Activated T-cell treated with anti-CD3 and anti-CD28 coated beads for 48 hours (primary cell): ENCODE results near the gene PRKCA.

Source experiments
- DNase-seq: peaks from one replicate; pipeline ENCODE4 v3.0.0-alpha.2; 2020; ENCODE audit warnings: low read depth

Gene PRKCA

DNA sequence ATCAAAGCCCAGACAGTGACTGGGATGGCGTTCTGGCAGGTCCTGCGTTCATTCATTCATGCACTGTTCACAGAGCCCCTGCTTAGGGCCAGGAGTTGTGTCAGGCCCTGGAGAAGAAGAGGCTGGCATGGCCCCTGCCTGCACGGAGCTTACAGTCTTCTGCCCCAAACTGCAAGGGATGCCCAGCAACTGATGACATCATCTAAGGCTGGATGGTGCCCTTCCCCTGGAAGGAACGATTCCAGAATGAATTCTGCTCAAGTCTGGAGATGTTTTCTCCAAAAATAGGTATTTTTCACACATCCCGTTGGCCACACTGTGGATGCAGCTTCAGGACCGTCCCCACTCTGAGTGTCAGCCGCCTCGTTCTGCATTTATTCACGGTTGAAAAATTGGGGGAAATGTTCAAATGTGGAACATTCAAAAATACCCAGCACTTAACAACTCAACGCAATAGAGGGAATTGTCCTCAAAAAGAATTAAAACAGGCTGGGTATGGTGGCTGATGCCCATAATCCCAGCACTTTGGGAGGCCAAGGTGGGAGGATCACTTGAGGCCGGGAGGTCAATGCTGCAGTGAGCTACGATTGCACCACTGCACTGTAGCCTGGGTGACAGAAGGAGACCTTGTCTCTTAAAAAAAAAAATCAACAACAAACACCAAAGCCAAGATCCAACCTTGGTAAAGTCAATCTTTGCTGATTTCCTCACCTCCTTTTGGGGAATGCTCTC, 508.7 kb downstream of the PRKCA start:
- no peak for DNase-seq

DNA sequence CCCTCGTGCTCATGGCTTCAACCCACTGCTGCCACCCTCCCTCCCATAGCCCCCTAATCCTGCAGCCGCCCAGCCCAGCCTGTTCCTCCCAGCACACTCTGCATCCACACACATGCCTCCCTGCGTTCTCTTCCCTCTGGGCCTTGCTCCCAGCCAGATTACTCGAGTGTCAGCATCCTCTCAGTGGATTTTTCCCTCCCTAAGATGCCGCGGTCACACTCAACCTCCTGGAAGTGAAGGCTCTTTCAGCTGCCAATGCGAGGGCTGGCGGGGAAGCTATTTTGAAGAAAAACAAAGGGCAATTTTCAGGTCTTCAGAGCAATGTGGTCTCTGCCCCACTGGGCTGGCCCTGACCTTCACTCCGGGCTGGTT, 509.3 kb downstream of the PRKCA start:
- no peak for DNase-seq

DNA sequence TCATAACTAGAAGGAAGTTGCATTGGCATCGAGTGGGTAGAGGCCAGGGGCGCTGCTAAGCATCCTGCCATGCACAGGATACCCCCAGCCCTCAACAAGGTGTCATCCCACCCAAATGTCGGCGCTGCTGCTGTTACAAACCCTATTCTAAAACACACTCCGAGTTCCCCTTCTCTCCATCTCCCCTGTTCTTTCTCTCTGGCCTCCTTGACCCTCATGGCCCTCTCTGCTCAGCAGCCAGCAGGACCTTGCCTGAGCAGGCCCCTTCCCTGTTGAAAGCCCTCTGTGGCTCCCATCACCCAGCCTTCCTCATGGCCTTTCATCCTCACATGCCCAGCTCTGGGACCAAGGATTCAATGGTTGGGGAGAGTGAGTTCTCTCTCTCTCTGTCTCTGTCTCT, 510.2 kb downstream of the PRKCA start:
- no peak for DNase-seq

DNA sequence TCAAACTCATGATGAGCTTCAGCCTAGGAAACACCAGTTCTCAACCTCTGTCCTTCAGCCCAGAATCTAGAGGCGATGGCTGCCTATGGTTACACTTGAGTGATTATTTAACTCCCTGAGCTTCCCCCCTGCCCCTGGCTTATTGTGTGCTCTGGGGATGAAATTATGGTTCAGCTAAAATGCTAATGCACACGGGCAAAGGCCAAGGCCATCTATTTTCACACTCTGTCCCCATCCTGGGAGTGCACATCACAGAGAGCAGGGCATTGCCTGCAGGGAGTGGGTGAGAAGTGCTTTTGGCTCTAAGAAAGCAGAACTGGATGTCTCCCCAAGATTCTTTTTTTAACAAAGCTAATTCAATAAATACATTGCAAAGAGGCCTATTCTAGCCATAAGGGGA, 510.9 kb downstream of the PRKCA start:
- DNase-seq = no peak

DNA sequence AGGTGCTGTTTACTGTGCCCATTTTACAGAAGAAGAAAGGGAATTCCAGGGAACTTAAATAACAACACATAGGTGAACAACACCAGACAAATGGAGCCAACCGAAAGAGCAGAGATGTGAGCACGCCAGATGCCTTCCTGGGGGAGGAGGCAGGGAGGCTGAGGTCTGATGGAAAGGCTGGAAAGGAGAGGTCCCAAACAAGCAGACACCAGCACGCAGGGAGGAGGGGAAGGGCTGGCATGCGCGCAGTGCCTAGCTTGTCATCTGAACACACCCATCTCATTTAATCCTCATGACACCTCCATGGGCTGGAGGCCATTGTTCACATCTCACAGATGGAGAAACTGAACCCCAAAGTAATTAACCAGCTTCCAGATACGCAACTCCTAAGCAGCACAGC, 511.6 kb downstream of the PRKCA start:
- no peak for DNase-seq

DNA sequence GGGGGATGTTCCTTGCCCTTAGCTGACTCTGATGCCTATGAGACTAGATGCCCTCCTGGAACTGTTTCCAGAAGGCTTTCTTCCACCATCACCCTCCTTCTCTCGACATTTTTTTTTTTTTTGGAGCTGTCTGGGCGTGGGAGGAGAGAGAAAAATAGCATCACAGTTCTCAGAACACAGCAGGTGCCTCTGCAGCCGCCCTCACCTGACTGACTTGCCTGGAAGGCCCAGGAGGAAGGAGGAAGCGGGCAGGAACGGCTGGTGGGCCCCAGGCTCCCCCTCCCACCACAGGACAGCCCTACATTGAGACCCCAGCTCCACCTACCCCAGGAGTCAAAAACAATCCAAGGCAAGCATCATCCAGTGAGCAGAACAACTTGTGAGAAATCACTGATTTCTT, 512.2 kb downstream of the PRKCA start:
- DNase-seq = no peak

DNA sequence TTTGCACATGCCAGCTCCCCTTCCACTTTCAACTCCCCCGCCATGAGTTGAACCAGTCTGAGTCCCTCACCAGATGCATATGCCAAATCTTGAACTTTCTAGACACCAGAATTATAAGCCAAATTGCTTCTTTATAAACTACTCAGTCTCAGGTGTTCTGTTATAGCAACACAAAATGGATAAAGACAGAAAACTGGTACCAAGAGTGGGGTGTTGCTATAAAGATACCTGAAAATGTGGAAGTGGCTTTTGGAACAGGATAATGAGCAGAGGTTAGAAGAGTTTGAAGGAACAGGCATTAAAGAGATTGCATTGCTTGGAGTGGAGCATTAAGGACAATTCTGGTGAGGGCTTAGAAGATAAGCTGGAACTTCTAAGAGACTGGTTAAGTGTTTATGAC, 515.3 kb downstream of the PRKCA start:
- no peak for DNase-seq

DNA sequence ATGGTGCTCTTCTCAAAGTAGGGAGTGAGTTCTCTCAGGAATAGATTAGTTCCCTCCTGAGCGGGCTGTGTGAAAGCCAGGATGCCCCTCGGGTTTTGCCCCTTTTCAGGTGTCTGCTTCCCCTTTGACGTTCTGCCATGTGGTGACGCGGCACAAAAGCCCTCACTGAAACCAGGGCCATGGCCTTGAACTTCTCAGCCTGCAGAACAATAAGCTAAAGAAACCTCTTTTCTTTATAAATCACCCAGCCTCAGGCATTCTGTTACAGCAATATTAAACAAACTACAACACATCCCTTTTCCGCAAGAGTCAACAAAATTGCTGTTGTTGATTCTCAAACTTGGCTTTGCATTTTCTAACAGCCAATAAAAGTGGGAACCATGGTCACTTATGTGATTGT, 517.1 kb downstream of the PRKCA start:
- no peak for DNase-seq

DNA sequence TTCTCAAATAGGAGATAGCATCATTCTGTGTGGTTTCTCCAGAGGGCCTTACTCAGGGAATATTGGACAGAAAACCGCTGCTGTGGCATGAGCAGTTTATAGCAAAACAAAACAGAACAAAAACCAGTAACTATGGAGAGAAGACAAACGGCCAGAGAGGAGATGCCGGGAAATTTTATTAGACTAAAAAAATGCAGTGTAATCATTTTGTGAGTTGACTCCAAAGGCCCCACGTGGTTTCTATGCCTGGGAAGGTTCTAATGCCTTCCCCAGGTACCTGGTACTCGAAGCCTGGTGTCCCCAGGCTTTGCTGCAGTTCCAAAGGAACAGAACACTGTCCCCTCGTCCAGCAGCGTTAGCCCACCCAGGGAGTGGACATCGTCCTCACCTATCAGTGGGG, 519.6 kb downstream of the PRKCA start:
- DNase-seq = no peak

DNA sequence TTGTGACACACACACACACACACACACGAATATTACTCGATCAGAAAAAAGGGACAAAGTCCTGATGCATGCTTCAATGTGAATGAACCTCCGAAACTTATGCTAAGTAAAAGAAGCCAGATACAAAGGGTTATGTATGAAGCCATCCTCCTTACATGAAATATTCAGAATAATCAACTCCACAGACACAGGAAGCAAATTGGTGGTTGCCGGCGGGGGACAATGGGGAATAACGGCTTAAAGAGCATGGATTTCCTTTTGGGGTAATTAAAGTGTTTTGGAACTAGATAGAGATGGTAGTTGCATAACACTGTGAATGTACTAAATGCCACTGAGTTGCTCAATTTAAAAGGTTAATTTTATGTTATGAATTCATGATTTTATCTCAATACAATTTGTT, 524.4 kb downstream of the PRKCA start:
- no peak for DNase-seq

DNA sequence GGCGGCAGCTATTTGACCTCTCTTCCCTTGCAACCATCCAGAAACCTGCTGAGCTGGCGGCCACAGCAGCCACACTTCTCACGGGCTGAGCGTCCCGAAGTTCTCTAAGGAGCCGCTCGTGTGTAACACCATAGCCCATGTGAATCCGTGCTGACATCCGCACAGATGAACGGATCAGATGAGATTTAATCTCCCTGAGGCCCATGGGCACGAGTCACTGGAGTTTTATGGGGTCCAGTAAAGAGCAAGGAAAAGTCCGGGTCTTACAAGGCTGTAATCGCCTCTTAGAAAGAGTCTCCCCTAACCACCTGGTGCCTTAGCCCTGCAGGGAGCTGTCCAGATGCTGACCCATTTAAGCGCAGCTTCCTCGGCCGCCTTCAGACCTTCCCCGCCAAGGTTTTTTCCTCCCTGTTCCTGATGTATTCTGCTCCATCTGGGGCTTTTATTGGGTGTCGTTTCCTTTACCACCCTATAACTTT, 527.0 kb downstream of the PRKCA start:
- no peak for DNase-seq

DNA sequence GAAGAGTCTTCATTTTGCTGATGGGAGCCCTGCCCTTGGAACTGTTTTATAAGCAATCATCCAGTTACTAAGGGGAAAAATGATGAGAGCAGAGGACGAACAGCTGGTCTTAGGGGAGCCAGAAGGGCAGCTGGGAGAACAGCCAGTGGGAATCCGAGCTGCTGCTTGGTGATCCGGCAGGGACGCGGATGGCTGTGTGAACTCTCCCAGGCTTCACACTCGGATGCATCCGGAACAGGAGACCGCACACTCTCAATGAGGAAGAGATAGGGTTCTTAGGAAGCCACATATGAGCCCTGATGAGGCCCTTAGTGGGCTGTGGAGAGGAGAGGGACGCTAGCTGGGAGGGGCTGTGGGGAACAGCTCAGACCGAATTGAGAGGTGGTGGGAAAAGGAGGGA, 527.5 kb downstream of the PRKCA start:
- DNase-seq = no peak

DNA sequence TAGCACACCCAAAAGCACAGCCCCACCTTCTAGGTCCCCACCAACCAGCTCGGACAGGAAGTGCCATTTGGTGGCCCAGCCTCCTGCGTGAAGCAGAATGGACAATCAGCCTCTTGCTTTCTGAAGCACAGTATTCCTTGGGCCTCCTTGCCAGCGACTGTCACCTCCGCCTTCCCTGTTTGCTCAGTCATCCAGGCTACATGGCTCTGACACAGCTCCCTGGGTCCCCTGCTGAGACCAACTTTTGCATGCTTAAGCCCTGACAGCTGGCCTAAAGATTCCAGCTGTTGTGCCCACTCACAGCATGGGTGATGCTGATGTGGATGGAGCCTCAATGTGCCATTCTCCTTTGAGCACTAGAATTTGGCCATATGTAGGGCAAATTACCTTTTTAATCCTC, 528.0 kb downstream of the PRKCA start:
- no peak for DNase-seq

DNA sequence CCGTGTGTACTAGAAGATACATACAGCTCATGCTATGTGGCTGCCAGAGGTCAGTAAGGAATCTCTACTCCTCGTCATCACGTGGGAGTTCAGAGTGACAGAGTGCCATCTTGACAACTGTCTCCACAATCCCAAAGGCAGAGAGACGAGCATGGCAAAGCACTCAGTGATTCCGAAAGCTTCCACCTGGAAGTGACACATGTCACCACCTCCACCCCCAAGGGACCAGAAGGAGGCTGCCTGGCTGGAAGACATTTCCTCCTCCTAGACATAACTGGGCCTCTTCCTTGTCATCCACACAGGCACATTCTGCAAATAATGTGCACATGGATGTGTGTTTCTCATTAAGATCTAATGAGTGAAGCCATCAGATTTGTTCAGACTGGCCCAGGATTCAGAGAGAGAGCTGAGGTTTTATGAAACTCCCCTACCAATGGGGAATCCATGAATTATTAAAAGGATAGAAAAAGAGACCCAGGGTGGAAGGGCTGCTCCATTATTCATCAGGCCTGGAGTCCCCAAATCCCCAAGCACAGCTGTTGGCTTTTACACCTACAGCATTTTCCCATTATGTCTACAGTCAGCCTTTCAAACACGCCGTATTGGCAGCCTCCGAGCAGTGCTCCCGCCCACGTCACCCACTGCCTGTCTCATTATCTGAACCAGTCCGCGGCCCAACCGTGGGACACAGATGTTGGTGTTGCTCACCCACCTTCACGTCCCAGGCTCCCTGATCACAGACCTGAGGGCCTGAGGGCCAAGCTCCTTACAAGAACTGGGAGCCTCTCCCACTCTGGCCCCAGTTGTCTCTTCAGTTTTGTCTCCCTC, 529.2 kb downstream of the PRKCA start:
- DNase-seq = no peak

DNA sequence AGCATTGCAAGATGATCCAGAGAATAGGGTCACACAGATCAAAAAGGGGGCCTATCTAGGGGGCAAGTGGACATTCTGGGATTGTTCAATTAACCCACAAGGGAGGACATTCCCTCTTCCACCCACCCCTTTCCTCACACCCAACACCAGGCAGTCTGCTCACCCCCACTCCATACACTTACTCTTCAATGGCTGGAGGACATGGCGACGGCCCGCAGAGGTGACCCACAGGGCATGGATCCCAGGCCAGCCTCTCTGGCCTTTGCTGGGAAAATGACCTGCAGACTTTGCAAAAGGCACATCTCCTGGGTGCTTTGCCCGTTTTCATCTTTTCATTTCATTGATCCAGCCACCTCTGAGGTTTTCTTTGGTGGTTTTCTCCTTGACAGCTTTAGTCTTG, 530.8 kb downstream of the PRKCA start:
- DNase-seq = no peak

DNA sequence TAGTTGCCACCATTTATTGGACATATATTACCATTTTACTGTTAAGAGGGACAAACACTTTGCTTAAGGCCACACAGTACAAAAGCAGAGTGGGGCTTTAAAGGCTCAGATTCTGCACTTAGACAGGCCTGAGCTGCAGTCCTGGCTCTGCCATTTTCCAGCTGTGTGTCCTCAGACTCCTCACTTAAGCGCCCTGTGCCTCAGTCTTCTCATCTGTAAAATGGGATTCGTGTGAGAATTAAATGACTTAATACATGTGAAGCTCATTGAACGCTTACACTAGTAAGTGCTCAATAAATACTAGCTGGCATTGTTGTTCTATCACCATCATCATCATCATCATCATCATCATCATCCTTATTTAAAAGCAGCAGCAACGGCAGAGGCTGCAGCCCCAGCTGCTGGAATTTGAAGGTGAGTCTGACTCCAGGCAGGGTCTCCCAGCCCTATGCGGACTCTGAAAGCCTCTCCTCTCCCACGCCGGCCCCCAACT, 532.1 kb downstream of the PRKCA start:
- no peak for DNase-seq

DNA sequence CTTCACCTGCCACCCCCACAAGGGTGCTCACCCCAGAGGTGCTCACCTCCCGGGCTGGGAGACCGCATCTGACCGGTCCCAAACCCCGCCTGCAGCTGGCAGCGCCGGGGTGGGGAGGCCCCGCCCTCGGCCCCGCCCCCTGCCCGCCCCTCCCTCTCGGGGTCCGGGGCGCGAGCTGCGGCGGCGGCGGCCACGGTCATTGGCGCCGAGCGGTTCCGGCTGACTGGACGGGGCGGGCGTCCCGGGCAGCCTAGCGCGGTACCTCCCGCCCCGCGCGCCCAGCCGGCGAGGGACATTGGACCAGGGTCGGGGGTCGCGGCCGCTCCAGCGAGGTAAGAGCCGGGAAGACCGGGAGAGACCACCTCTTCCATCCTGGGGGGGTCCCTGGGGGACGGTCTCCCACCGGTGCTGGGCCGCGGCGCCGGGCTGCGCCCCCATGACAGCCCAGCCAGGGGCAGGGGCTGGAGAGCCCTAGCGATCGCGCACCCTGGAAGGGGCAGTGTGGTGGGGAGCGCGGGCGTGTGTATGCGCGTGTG, 532.6 kb downstream of the PRKCA start, which contains the start of gene CACNG5:
Gene CACNG5, plus strand, starts transcription at position 199 of the 536 bp plus-strand sequence. CDS start 42,216 bp downstream, outside the sequence.
- DNase-seq = no peak

DNA sequence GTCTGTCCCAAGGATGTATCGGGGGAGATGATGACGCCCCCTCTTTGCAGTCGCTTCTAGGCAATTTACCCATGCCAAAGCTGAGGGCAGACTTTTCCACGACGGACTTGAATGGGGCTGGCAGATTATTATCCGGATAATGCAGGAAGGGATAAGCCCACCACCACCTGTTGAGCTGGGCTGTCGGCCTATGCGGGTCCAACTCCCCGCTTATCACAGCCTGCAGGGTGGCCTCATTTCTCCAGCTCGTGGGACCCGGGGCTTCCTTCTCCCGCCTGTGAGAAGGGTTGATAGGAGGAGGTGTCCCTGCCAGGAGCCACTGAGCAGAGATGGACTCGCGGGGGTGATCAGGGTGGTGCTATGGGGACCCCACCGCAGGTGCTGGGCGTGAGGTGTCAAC, 533.1 kb downstream of the PRKCA start:
- DNase-seq = no peak

DNA sequence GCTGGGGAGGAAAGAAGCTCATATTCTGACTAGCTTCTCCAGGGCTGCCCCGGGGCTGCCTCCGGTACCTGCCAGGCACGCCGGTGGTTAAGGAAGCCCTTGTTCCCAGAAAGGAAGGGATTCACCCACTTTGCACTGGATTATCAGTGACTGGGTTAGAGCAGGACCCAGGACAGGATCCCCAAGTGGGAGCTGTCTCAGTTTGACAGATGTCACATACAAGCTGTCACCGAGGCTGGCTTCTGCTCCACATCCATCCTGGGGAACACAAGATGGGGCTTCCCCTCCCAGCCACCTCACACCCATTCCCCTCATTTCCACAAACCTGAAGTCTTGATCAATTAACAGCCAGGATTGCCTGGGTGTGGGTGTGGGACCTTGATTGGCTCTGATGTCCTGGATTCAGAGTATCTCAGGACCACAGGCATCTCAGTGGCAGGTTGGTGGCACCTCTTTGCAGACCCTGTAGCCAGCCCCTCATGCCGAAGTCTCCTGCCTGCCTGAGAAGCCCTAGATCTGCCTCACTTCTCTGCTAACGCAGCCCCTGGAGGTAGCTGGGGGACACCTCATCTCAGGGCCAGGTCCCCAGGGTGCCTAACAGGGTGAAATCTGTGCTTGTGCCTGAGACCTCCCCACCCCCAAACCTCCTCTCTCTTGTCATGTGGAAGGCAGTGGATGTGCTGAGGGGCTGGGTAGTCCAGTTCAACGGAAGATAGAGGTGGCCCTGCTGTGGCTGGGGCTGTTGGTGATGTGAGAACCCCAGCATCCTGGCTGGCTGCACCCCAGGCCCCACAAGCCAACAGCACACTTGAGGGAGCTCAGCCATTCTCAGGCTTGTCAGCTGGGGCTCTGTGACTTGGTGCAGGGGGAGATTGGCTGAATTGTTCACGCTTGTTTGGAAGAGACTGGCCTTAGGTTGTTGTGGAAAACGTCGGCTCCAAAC, 533.9 kb downstream of the PRKCA start:
- no peak for DNase-seq

DNA sequence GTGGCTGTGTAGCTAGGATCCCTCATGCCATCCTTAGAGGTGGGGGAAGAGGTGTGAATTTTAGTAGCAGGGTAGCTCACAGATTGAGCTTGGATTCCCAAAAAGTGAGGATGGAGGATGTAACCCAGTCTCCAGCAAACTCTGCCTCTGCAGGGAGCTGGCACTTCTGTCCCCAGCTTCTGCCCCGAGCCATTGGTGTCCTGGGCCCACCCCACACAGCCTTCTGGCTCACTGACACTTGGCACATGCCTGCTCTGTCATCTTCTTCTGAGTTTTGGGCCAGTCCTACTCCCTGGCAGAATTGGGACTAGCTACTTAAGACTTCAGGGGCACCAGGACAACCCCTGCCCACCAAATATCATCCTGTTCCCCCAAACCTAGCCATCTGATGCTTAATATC, 534.8 kb downstream of the PRKCA start:
- DNase-seq = no peak

DNA sequence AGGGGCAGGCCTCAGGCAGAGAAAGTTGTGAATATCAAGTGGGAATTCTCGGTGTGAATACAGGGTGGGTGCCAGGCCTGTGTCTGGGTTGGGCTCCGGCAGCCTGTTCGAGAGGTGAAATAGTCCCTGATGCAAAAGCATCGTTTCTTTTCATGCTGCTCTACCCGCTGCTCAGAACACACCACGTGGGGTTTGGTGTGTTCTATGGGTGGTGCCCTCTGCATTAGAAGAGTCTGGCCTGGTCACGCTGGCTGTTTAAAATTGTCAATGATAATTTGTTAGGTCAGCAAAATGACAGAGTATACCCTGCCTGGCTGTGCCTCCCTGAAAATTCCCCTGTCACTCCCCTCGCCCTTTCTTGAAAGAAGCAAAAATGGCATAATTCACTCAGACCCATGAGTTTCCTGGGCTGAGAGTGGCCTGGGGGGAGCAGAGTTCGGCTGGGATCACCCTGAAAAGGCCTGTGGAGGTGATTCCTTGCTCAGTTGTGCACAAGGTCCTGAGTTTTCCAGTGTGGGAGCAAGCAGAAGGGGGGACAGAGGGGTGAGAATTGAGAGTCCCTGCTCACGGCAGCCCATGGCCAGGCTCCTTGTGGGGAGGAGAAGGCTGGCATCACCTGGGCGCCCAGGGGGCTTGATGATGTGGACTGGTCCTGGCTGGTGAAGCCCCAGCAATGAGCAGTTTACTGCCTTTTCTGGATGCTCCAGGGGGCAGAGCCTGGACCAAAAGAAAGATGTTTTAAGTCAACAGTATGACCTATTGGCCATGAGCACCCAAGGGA, 535.7 kb downstream of the PRKCA start:
- no peak for DNase-seq
